Activated B cell treated with CpG ODN at 0.5 μM for 24 hours (primary cell): ENCODE data around the gene NOL4L. TPM values are rescaled to one million over a fixed set of nuclear protein-coding genes. Genes with fewer than 3 reads are reported as not detected.
A peak's percentile ranks its signal among the peaks of the same experiment; 100 is the strongest.

Experiments
- ATAC-seq: fragments of 200-7000 bp; cut with Tn5 transposase; one replicate; pipeline ENCODE4 v1.10.0; 2021; ENCODE audit warnings: low read depth, mild to moderate bottlenecking, moderate library complexity
- CTCF ChIA-PET: fragments of 350-600 bp; sonication (Branson Sonifier 250); formaldehyde crosslinking; loops from one replicate; lab custom pipeline; 2021; ENCODE audit warnings: antibody characterized with exemption; lab: Charles Lee
- POLR2A ChIA-PET: fragments of 350-600 bp; sonication (Branson Sonifier 250); formaldehyde crosslinking; loops from one replicate; lab custom pipeline; 2021; ENCODE audit warnings: antibody characterized with exemption; lab: Charles Lee
- DNase-seq: peaks from one replicate; pipeline ENCODE4 v3.0.0; 2022
- H3K27ac Mint-ChIP-seq: one replicate; pipeline ENCODE4 v1.8.0; 2020; ENCODE audit warnings: mixed read lengths
- H3K27me3 Mint-ChIP-seq: one replicate; pipeline ENCODE4 v1.8.0; 2021; ENCODE audit warnings: mixed read lengths
- H3K36me3 Mint-ChIP-seq: one replicate; pipeline ENCODE4 v1.8.0; 2021; ENCODE audit warnings: low read depth, mixed read lengths
- H3K4me1 Mint-ChIP-seq: one replicate; pipeline ENCODE4 v1.8.0; 2021; ENCODE audit warnings: mixed read lengths
- H3K4me3 Mint-ChIP-seq: one replicate; pipeline ENCODE4 v1.8.0; 2020; ENCODE audit warnings: mild to moderate bottlenecking, mixed read lengths
- H3K9me3 Mint-ChIP-seq: one replicate; pipeline ENCODE4 v1.8.0; 2020; ENCODE audit warnings: mixed read lengths
- CTCF ChIP-seq: fragments of 200-600 bp; IDR thresholded peaks from one replicate; pipeline ENCODE4 v1.8.0; 2022; ENCODE audit warnings: antibody characterized with exemption, mild to moderate bottlenecking
- intact Hi-C: fragments of 100-400 bp; cut with micrococcal nuclease; formaldehyde crosslinking; loops from one replicate; pipeline ENCODE4 v1.15.1; 2024
- total RNA-seq: library from RNA; stranded (reverse); gene quantifications from 2 replicates; pipeline ENCODE4 v1.2.3, GENCODE V29; 2022

NOL4L gene
- total RNA-seq, 1 donor from 2014 or later = 4.7 TPM

GRCh38 chr20:32460683-32461320, 124.3 kb downstream of the NOL4L start:
- Mint-ChIP-seq H3K4me1 (peaks cover 11% of the 10 kb centered on the region), H3K27ac (no peak overlapping the region), H3K27me3 (no peaks in the 10 kb centered on the region), H3K36me3 (no peaks in the 10 kb centered on the region), H3K9me3 (no peaks in the 10 kb centered on the region), H3K4me3 (no peak overlapping the region)
- DNase-seq (no peak), ATAC-seq (no peak)
- ChIA-PET CTCF (no interaction called here), POLR2A (no interaction called here)
- intact Hi-C loops = no loop called here
- TF ChIP-seq CTCF = no peak

GRCh38 chr20:32460231-32460630, 124.9 kb downstream of the NOL4L start:
- H3K4me3 Mint-ChIP-seq = no peak overlapping the region
- H3K27me3 Mint-ChIP-seq = no peaks in the 10 kb centered on the region
- ChIA-PET POLR2A (no interaction called here), CTCF (no interaction called here)
- no peak for DNase-seq
- no peaks in the 10 kb centered on the region for H3K36me3 Mint-ChIP-seq
- no peak overlapping the region for H3K27ac Mint-ChIP-seq
- TF ChIP-seq CTCF = no peak
- intact Hi-C loops = no loop called here
- ATAC-seq = no peak
- H3K9me3 Mint-ChIP-seq = no peaks in the 10 kb centered on the region
- H3K4me1 Mint-ChIP-seq = peaks cover 11% of the 10 kb centered on the region

GRCh38 chr20:32458837-32459220, 126.3 kb downstream of the NOL4L start:
- Mint-ChIP-seq H3K9me3 (no peaks in the 10 kb centered on the region), H3K4me3 (no peak overlapping the region), H3K4me1 (peaks cover 13% of the 10 kb centered on the region), H3K36me3 (no peaks in the 10 kb centered on the region), H3K27me3 (no peaks in the 10 kb centered on the region), H3K27ac (no peak overlapping the region)
- DNase-seq (no peak), ATAC-seq (no peak)
- no peak for TF ChIP-seq CTCF
- ChIA-PET POLR2A (interaction anchor here (0.6 kb wide), 1 partner anchor 9 kb away, joined by 3 read pairs; no protein-coding TSS in a partner anchor), CTCF (interaction anchor here (0.6 kb wide), 1 partner anchor 219 kb away, joined by 3 read pairs; no protein-coding TSS in a partner anchor)
- intact Hi-C loops = loop anchor here (10.0 kb wide), 1 partner anchor 196 kb away; no protein-coding TSS in a partner anchor

GRCh38 chr20:32458061-32458836, 126.9 kb downstream of the NOL4L start:
- ChIA-PET POLR2A (interaction anchor here (0.6 to 1.0 kb wide), 2 partner anchors 10 to 99 kb away, joined by 3 to 5 read pairs; no protein-coding TSS in a partner anchor), CTCF (interaction anchor here (0.6 kb wide), 1 partner anchor 218 kb away, joined by 3 read pairs; no protein-coding TSS in a partner anchor)
- Mint-ChIP-seq H3K27ac (no peak overlapping the region), H3K4me3 (peak overlapping the region; percentile 24), H3K27me3 (no peaks in the 10 kb centered on the region), H3K36me3 (no peaks in the 10 kb centered on the region), H3K4me1 (peaks cover 13% of the 10 kb centered on the region), H3K9me3 (no peaks in the 10 kb centered on the region)
- no peak for TF ChIP-seq CTCF
- intact Hi-C loops = loop anchor here (10.0 kb wide), 1 partner anchor 197 kb away; no protein-coding TSS in a partner anchor
- no peak for ATAC-seq
- no peak for DNase-seq

GRCh38 chr20:32457479-32457986, 127.6 kb downstream of the NOL4L start:
- intact Hi-C loops = loop anchor here (1.0 to 10.0 kb wide), 3 partner anchors 120 to 302 kb away; no protein-coding TSS in a partner anchor
- no peak for TF ChIP-seq CTCF
- Mint-ChIP-seq H3K4me3 (no peak overlapping the region), H3K27ac (no peak overlapping the region), H3K4me1 (peaks cover 13% of the 10 kb centered on the region), H3K36me3 (peaks cover 3% of the 10 kb centered on the region), H3K9me3 (no peaks in the 10 kb centered on the region), H3K27me3 (no peaks in the 10 kb centered on the region)
- ChIA-PET POLR2A (interaction anchor here (1.0 kb wide), 1 partner anchor 99 kb away, joined by 5 read pairs; no protein-coding TSS in a partner anchor), CTCF (no interaction called here)
- peak; percentile 57 for ATAC-seq
- no peak for DNase-seq
